ENCODE results near the gene TRIM71.

DNA sequence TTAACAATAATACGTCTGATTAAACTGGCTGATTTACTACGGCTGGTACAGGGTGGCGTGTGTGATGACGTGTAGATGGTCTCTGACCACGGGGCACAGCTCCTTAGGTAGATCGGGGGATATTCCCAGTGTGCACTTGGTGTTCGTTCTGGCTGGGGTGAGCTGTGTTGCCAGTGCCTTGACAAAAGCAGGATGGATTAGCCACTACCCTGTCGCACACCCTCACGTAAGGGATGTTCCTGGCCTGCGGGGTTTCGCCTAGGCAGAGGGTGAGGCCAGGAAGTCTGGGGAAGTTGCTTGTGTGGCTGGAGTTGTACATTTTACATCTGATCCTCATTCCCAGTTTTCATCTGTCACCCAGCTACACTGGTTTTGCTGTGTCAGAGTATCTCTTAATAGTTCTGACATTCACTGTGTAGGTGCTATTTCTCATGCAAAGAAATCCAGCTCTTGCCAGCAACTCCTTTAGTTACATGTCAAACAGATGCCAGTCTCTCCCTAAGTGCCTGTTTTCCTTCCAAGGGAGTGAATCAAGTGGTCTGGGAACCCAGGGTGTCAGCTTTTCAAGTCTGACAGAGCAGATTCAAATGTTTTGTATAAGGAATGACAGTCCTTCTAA, 67.6 kb downstream of the TRIM71 start:
- TF ChIP-seq, protein P1, sequence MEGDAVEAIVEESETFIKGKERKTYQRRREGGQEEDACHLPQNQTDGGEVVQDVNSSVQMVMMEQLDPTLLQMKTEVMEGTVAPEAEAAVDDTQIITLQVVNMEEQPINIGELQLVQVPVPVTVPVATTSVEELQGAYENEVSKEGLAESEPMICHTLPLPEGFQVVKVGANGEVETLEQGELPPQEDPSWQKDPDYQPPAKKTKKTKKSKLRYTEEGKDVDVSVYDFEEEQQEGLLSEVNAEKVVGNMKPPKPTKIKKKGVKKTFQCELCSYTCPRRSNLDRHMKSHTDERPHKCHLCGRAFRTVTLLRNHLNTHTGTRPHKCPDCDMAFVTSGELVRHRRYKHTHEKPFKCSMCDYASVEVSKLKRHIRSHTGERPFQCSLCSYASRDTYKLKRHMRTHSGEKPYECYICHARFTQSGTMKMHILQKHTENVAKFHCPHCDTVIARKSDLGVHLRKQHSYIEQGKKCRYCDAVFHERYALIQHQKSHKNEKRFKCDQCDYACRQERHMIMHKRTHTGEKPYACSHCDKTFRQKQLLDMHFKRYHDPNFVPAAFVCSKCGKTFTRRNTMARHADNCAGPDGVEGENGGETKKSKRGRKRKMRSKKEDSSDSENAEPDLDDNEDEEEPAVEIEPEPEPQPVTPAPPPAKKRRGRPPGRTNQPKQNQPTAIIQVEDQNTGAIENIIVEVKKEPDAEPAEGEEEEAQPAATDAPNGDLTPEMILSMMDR (conservative IDR thresholded peaks at IDR 0.05 in 1 of 2, IDR thresholded peaks at IDR 0.05 in 1 of 2; ENCODE audit: extremely low read depth in 1 of 2, insufficient read depth in 1 of 2, low read depth in 1 of 2, low read length in 2 of 2) = no peak
- no peak for TF ChIP-seq EZH2 (IDR thresholded peaks at IDR 0.05; ENCODE audit: borderline replicate concordance, low read length)
